ENCODE data around the gene RBM34.

RBM34 gene

DNA sequence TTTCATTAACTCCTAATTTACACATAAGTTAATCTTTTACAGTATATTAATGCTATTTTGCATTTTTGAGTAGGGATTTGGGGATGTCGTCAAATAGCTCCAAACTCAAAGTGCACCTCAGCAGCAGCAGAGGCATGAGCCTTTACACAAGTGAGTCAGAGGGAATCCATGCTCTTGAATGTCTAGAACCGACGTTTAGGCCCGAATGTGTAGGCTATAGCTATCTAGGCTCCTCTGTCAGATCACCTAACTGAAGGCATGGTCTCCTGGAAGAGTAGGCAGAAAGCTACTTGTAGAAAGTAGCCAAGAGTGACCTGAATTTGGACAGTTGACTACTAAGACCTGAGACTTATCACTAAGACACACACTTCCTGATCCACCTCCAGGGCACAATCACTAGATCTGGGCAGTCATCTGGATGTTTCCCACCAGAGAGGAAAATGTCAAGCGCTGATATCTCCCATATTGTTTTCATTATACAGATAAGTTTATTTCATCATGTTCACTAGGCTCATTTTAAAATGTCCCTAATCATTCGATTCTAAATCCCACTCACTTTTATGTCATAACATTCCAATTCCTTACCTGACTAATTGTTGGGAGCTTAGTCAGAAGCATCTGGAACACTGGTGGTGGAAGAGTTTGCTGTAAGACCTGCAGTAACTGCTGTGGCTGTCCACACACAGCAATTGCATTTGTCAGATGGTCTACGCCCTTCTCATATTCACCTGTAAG, 47.7 kb downstream of the RBM34 start:
- TF ChIP-seq, protein P1, sequence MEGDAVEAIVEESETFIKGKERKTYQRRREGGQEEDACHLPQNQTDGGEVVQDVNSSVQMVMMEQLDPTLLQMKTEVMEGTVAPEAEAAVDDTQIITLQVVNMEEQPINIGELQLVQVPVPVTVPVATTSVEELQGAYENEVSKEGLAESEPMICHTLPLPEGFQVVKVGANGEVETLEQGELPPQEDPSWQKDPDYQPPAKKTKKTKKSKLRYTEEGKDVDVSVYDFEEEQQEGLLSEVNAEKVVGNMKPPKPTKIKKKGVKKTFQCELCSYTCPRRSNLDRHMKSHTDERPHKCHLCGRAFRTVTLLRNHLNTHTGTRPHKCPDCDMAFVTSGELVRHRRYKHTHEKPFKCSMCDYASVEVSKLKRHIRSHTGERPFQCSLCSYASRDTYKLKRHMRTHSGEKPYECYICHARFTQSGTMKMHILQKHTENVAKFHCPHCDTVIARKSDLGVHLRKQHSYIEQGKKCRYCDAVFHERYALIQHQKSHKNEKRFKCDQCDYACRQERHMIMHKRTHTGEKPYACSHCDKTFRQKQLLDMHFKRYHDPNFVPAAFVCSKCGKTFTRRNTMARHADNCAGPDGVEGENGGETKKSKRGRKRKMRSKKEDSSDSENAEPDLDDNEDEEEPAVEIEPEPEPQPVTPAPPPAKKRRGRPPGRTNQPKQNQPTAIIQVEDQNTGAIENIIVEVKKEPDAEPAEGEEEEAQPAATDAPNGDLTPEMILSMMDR (IDR thresholded peaks at IDR 0.05; ENCODE audit: insufficient read depth, low read depth, low read length, missing control alignments): no peak
- H3K4me3 ChIP-seq (ENCODE audit: low read length): no peak overlapping the region
- DNase-seq (ENCODE audit: low read depth): peak; percentile 43

DNA sequence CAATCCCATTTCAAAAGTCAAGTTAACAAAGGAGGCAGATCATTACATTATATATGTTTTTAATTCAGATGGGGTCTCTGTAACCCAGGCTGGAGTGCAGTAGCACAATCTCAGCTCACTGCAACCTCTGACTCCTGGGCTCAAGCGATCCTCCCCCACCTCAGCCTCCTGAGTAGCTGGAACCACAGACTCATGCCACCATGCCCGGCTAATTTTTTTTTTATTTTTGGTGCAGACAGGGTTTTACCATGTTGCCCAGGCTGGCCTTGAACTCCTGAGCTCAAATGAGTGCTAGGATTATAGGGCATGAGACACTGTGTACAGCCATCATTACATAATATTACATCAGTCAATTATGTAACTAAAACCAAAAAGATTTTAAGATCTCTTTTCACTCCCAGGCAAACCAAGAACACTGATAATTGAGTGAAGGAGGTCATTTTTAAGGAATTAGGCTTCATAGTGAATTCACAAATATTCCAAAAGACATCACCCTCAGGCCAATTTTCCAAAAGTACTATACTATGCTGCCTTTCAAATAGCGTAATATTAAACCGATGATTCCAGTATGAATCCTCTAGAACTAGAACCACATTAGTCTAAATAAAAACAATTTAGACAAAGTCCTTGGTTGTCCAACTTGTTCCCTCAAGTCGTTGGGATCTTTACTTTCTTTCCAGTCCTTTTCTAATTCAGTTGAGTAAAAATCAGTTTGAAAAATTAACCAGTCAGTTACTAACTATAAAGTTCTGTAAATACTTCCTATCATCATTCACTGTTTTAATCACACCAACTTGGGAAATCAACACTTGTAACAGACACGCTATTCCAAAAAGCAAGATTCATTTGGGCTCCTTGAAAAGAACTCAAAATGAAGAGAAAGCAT, 48.5 kb downstream of the RBM34 start:
- DNase-seq (ENCODE audit: low read depth): no peak
- no peak overlapping the region for H3K4me3 ChIP-seq (ENCODE audit: low read length)
- TF ChIP-seq, protein P1 (IDR thresholded peaks at IDR 0.05; ENCODE audit: insufficient read depth, low read depth, low read length, missing control alignments): no peak

DNA sequence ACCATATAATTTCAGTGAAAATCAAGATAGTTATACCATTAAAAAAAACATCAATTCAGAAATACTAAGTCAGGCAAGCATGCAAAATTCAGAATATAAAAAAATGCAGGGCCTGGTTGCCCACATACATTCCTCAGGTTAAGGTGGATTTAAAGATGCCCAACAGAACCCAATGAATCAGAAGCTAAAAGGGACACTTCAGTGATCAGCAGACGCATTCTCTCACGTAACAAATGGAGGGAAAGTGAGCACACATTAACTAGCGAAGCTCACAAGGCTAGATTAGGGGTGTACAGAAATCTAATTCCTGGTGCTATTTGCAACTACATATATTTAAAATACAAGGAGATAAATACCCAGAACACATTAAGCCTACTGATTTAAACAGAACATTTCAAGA, 49.9 kb downstream of the RBM34 start:
- TF ChIP-seq, protein P1 (IDR thresholded peaks at IDR 0.05; ENCODE audit: insufficient read depth, low read depth, low read length, missing control alignments): no peak
- no peak overlapping the region for H3K4me3 ChIP-seq (ENCODE audit: low read length)
- DNase-seq (ENCODE audit: low read depth): no peak

DNA sequence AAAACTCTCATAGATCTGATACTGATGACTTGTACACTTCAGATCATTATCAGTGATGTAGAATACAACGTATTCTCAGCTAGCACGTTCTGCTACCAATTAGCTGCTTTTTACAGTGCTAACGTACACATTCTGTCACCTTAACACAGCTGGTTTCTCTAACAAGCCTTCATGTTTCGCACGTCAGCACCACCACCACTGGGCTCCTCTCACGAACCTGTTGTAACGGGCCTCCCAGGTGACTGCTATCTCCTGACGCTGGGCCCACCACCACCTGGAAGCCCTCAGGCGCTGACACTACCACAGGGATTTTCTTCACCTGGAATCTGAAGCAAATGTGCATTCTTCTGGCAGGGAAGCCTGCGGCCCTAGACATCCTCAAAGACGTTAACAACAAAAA, 52.2 kb downstream of the RBM34 start:
- TF ChIP-seq, protein P1 (IDR thresholded peaks at IDR 0.05; ENCODE audit: insufficient read depth, low read depth, low read length, missing control alignments): no peak
- H3K4me3 ChIP-seq (ENCODE audit: low read length): no peak overlapping the region
- no peak for DNase-seq (ENCODE audit: low read depth)

DNA sequence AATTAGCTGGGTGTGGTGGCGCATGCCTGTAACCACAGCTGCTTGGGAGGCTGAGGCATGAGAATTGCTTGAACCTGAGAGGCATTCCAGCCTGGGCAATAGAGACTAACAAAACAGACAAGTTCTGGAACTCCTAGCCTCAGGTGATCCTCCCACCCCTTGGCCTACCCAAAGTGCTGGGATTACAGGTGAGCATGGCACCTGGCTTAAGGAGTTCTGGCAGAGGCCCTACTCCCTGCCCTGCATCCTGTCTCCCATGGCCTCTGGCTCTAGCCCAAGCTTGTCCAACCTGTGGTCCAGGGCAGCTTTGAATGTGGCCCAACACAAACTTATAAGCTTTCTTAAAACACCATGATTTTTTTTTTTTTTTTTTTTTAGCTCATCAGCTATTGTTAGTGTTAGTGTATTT, 52.9 kb downstream of the RBM34 start:
- H3K4me3 ChIP-seq (ENCODE audit: low read length): no peak overlapping the region
- DNase-seq (ENCODE audit: low read depth): no peak
- TF ChIP-seq, protein P1 (IDR thresholded peaks at IDR 0.05; ENCODE audit: insufficient read depth, low read depth, low read length, missing control alignments): no peak

DNA sequence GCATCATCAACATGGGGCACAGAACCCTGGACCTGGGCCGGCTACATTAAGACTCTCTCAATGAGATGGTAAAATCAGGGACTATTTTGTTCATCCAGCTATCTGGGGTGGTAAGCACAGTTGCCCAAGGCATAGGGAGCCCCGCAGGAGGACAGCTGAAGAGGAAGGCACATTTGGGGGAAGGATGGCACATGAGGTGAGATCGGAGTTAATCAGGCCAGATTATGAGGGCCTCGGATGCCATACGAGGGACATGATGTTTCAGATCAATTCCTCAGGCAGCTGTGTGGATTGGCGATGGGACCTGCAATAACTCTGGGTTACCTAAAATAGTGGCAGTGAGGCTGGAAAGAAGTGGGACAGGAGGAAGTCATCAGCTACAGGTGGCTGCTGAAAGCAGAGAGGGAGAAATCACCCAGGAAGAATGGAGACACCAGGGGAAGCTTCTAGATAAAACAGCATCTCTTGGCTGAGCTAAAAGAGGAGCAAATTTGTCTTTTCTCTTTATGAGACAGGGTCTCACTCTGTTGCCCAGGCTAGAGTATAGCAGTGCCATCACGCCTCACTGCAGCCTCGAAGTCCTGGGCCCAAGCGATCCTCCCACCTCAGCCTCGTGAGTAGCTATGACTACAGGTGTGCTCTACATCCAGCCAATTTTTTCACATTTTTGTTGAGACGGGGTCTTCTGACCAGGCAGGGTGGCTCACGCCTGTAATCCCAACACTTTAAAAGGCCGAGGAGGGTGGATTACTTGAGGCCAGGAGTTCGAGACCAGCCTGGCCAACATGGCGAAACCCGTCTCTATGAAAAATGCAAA, 53.5 kb downstream of the RBM34 start:
- TF ChIP-seq, protein P1 (IDR thresholded peaks at IDR 0.05; ENCODE audit: insufficient read depth, low read depth, low read length, missing control alignments): no peak
- no peak for DNase-seq (ENCODE audit: low read depth)
- no peak overlapping the region for H3K4me3 ChIP-seq (ENCODE audit: low read length)
